ENCODE measurements around the gene RFTN1. TPM values are rescaled to one million over a fixed set of nuclear protein-coding genes. Genes with fewer than 3 reads are reported as not detected.

RFTN1 gene
- total and polyA plus RNA-seq, 2 donors (not counting 3 experiments of a cell fraction or from before 2014, with no cell fraction given), result 40.3 to 43.3 TPM

- no TSS peak for BruUV-seq (replicated peaks)
- Histone ChIP-seq H3K4me1 (ENCODE audit: control insufficient read depth, extremely low read depth, insufficient read depth, low read length) (no peaks in the 10 kb centered on the region), H3K27ac (ENCODE audit: insufficient read depth, low read depth, low read length) (no peak overlapping the region), H3K9me3 (replicated peaks; ENCODE audit: control insufficient read depth, insufficient read depth, low read length) (no peaks in the 10 kb centered on the region), H3K4me3 (replicated peaks in 1 of 3; ENCODE audit: insufficient read depth in 1 of 3, low read depth in 1 of 3, low read length in 3 of 3) (no peak overlapping the region), H3K27me3 (ENCODE audit: control insufficient read depth in 2 of 2, insufficient read depth in 2 of 2, low read length in 2 of 2) (no peaks in the 10 kb centered on the region), H3K4me2 (ENCODE audit: insufficient read depth, low read length) (no peak overlapping the region), H3K79me2 (ENCODE audit: control insufficient read depth, insufficient read depth, low read length) (no peaks in the 10 kb centered on the region), H3K36me3 (ENCODE audit: control insufficient read depth in 2 of 2, extremely low read depth in 1 of 2, insufficient read depth in 2 of 2, low read length in 2 of 2) (peaks cover 2 to 8% of the 10 kb centered on the region in 2 experiments), H2AFZ (ENCODE audit: low read depth, low read length) (no peak overlapping the region), H4K20me1 (replicated peaks; ENCODE audit: control insufficient read depth, extremely low read depth, insufficient read depth, low read length) (no peaks in the 10 kb centered on the region), H3K9ac (replicated peaks; ENCODE audit: extremely low read depth, insufficient read depth, low read length) (no peak overlapping the region), H3K9me1 (replicated peaks; ENCODE audit: control insufficient read depth, extremely low read depth, insufficient read depth, low read length) (no peaks in the 10 kb centered on the region)
- intact Hi-C loops (cut with micrococcal nuclease), result loop anchor here (5.0 kb wide), 1 partner anchor 146 kb away; no protein-coding TSS in a partner anchor
- TF ChIP-seq POLR2AphosphoS5 (IDR thresholded peaks at IDR 0.05; ENCODE audit: insufficient read depth, low read depth, low read length) (no peak), MYC (IDR thresholded peaks at IDR 0.05; ENCODE audit: low read depth, low read length) (no peak), GATA2 (IDR thresholded peaks at IDR 0.05; ENCODE audit: insufficient read depth, insufficient read length, low read depth, low read length) (no peak), FOS (IDR thresholded peaks at IDR 0.05; ENCODE audit: borderline replicate concordance, insufficient read depth, low read length) (no peak), EZH2 (IDR thresholded peaks at IDR 0.05; ENCODE audit: borderline replicate concordance, low read depth, low read length, severe bottlenecking) (no peak)
- dilution Hi-C loops (cut with MboI; ENCODE audit: extremely low pct_ligation_motif_present, low sequenced_read_pairs), result no loop called here
- POLR2A ChIA-PET, result no interaction called here
- DNase-seq (ENCODE audit: low read depth, low spot score), result no peak
- CTCF ChIA-PET, result no interaction called here
- FAIRE-seq, result no peak
Measured at GRCh38 chr3:16370872-16371740, 142.4 kb downstream of the RFTN1 start.

- Histone ChIP-seq H4K20me1 (replicated peaks; ENCODE audit: control insufficient read depth, extremely low read depth, insufficient read depth, low read length) (no peaks in the 10 kb centered on the region), H3K9me1 (replicated peaks; ENCODE audit: control insufficient read depth, extremely low read depth, insufficient read depth, low read length) (no peaks in the 10 kb centered on the region), H3K27ac (ENCODE audit: insufficient read depth, low read depth, low read length) (no peak overlapping the region), H3K79me2 (ENCODE audit: control insufficient read depth, insufficient read depth, low read length) (no peaks in the 10 kb centered on the region), H3K4me3 (replicated peaks in 1 of 3; ENCODE audit: insufficient read depth in 1 of 3, low read depth in 1 of 3, low read length in 3 of 3) (no peak overlapping the region), H3K9me3 (replicated peaks; ENCODE audit: control insufficient read depth, insufficient read depth, low read length) (no peaks in the 10 kb centered on the region), H3K27me3 (ENCODE audit: control insufficient read depth in 2 of 2, insufficient read depth in 2 of 2, low read length in 2 of 2) (no peaks in the 10 kb centered on the region), H3K4me2 (ENCODE audit: insufficient read depth, low read length) (no peak overlapping the region), H2AFZ (ENCODE audit: low read depth, low read length) (no peak overlapping the region), H3K36me3 (ENCODE audit: control insufficient read depth in 2 of 2, extremely low read depth in 1 of 2, insufficient read depth in 2 of 2, low read length in 2 of 2) (peaks cover 2 to 8% of the 10 kb centered on the region in 2 experiments), H3K4me1 (ENCODE audit: control insufficient read depth, extremely low read depth, insufficient read depth, low read length) (no peaks in the 10 kb centered on the region), H3K9ac (replicated peaks; ENCODE audit: extremely low read depth, insufficient read depth, low read length) (no peak overlapping the region)
- no peak for TF ChIP-seq POLR2A (IDR thresholded peaks at IDR 0.05; ENCODE audit: low read depth, low read length)
- no peak for TF ChIP-seq GATA2 (IDR thresholded peaks at IDR 0.05; ENCODE audit: insufficient read depth, insufficient read length, low read depth, low read length)
- no peak for TF ChIP-seq MAX (IDR thresholded peaks at IDR 0.05; ENCODE audit: insufficient read depth, insufficient read length)
- no peak for TF ChIP-seq EZH2 (IDR thresholded peaks at IDR 0.05; ENCODE audit: borderline replicate concordance, low read depth, low read length, severe bottlenecking)
- no peak for TF ChIP-seq CTCF (IDR thresholded peaks at IDR 0.05; ENCODE audit: extremely low read depth in 1 of 2, insufficient read depth in 1 of 2, low read depth in 1 of 2, low read length in 2 of 2)
- TF ChIP-seq MYC (IDR thresholded peaks at IDR 0.05; ENCODE audit: low read depth, low read length), result no peak
- TF ChIP-seq FOS (IDR thresholded peaks at IDR 0.05; ENCODE audit: borderline replicate concordance, insufficient read depth, low read length), result no peak
- TF ChIP-seq POLR2AphosphoS5 (IDR thresholded peaks at IDR 0.05; ENCODE audit: insufficient read depth, low read depth, low read length), result no peak
- no peak for TF ChIP-seq JUN (IDR thresholded peaks at IDR 0.05; ENCODE audit: borderline replicate concordance, insufficient read depth, insufficient read length, low read depth)
- DNase-seq (ENCODE audit: low read depth, low spot score) (no peak), FAIRE-seq (no peak)
- ChIA-PET POLR2A (no interaction called here), CTCF (no interaction called here)
- BruUV-seq (replicated peaks), result no TSS peak
- intact Hi-C loops (cut with micrococcal nuclease), result loop anchor here (5.0 kb wide), 1 partner anchor 147 kb away; no protein-coding TSS in a partner anchor
- dilution Hi-C loops (cut with MboI; ENCODE audit: extremely low pct_ligation_motif_present, low sequenced_read_pairs), result no loop called here
Measured at GRCh38 chr3:16370503-16370871, 143.0 kb downstream of the RFTN1 start.
